Activated B cell treated with CpG ODN at 0.5 μM for 24 hours (primary cell): ENCODE data around the gene TMEM242. TPM values are rescaled to one million over a fixed set of nuclear protein-coding genes. Genes with fewer than 3 reads are reported as not detected.

Source experiments
- ATAC-seq: fragments of 200-7000 bp; cut with Tn5 transposase; one replicate; pipeline ENCODE4 v1.10.0; 2021; ENCODE audit warnings: low read depth, mild to moderate bottlenecking, moderate library complexity
- CTCF ChIA-PET: fragments of 350-600 bp; sonication (Branson Sonifier 250); formaldehyde crosslinking; loops from one replicate; lab custom pipeline; 2021; ENCODE audit warnings: antibody characterized with exemption; lab: Charles Lee
- POLR2A ChIA-PET: fragments of 350-600 bp; sonication (Branson Sonifier 250); formaldehyde crosslinking; loops from one replicate; lab custom pipeline; 2021; ENCODE audit warnings: antibody characterized with exemption; lab: Charles Lee
- DNase-seq: peaks from one replicate; pipeline ENCODE4 v3.0.0; 2022
- H3K27ac Mint-ChIP-seq: one replicate; pipeline ENCODE4 v1.8.0; 2020; ENCODE audit warnings: mixed read lengths
- H3K27me3 Mint-ChIP-seq: one replicate; pipeline ENCODE4 v1.8.0; 2021; ENCODE audit warnings: mixed read lengths
- H3K36me3 Mint-ChIP-seq: one replicate; pipeline ENCODE4 v1.8.0; 2021; ENCODE audit warnings: low read depth, mixed read lengths
- H3K4me1 Mint-ChIP-seq: one replicate; pipeline ENCODE4 v1.8.0; 2021; ENCODE audit warnings: mixed read lengths
- H3K4me3 Mint-ChIP-seq: one replicate; pipeline ENCODE4 v1.8.0; 2020; ENCODE audit warnings: mild to moderate bottlenecking, mixed read lengths
- H3K9me3 Mint-ChIP-seq: one replicate; pipeline ENCODE4 v1.8.0; 2020; ENCODE audit warnings: mixed read lengths
- intact Hi-C: fragments of 100-400 bp; cut with micrococcal nuclease; formaldehyde crosslinking; loops from one replicate; pipeline ENCODE4 v1.15.1; 2024
- total RNA-seq: library from RNA; stranded (reverse); gene quantifications from 2 replicates; pipeline ENCODE4 v1.2.3, GENCODE V29; 2022
- TF ChIP-seq, protein P1 (sequence below): fragments of 200-600 bp; IDR thresholded peaks from one replicate; pipeline ENCODE4 v1.8.0; 2022; ENCODE audit warnings: antibody characterized with exemption, mild to moderate bottlenecking

TMEM242 gene
- 16.1 and 17.6 TPM in 2 replicates for total RNA-seq

GRCh38 chr6:157323255-157323965, at the start of gene TMEM242:
Gene TMEM242 (minus strand): TSS chr6:157323519. CDS start chr6:157323499, 20 bp downstream.
- peak within 1 kb of the TSS; percentile 96 for H3K4me3 Mint-ChIP-seq
- intact Hi-C loops: loop anchor here (1.0 to 2.0 kb wide), 6 partner anchors 57 to 343 kb away; no protein-coding TSS in a partner anchor
- peaks cover 29% of the 10 kb centered on the region for H3K36me3 Mint-ChIP-seq
- peaks cover 19% of the 10 kb centered on the region for H3K4me1 Mint-ChIP-seq
- ATAC-seq: peak; percentile 94
- H3K9me3 Mint-ChIP-seq: no peaks in the 10 kb centered on the region
- POLR2A ChIA-PET: interaction anchor here (0.6 to 3.8 kb wide), 36 partner anchors 9 to 571 kb away, joined by 3 to 29 read pairs (median 4); partner anchors contain the start of gene ZDHHC14
- TF ChIP-seq, protein P1, sequence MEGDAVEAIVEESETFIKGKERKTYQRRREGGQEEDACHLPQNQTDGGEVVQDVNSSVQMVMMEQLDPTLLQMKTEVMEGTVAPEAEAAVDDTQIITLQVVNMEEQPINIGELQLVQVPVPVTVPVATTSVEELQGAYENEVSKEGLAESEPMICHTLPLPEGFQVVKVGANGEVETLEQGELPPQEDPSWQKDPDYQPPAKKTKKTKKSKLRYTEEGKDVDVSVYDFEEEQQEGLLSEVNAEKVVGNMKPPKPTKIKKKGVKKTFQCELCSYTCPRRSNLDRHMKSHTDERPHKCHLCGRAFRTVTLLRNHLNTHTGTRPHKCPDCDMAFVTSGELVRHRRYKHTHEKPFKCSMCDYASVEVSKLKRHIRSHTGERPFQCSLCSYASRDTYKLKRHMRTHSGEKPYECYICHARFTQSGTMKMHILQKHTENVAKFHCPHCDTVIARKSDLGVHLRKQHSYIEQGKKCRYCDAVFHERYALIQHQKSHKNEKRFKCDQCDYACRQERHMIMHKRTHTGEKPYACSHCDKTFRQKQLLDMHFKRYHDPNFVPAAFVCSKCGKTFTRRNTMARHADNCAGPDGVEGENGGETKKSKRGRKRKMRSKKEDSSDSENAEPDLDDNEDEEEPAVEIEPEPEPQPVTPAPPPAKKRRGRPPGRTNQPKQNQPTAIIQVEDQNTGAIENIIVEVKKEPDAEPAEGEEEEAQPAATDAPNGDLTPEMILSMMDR: no peak
- peaks cover 16% of the 10 kb centered on the region for H3K27me3 Mint-ChIP-seq
- CTCF ChIA-PET: interaction anchor here (1.1 to 3.4 kb wide), 6 partner anchors 9 to 623 kb away, joined by 3 to 17 read pairs (median 4); no protein-coding TSS in a partner anchor
- DNase-seq: peak; percentile 90
- H3K27ac Mint-ChIP-seq: peak within 1 kb of the TSS; percentile 92

DNA sequence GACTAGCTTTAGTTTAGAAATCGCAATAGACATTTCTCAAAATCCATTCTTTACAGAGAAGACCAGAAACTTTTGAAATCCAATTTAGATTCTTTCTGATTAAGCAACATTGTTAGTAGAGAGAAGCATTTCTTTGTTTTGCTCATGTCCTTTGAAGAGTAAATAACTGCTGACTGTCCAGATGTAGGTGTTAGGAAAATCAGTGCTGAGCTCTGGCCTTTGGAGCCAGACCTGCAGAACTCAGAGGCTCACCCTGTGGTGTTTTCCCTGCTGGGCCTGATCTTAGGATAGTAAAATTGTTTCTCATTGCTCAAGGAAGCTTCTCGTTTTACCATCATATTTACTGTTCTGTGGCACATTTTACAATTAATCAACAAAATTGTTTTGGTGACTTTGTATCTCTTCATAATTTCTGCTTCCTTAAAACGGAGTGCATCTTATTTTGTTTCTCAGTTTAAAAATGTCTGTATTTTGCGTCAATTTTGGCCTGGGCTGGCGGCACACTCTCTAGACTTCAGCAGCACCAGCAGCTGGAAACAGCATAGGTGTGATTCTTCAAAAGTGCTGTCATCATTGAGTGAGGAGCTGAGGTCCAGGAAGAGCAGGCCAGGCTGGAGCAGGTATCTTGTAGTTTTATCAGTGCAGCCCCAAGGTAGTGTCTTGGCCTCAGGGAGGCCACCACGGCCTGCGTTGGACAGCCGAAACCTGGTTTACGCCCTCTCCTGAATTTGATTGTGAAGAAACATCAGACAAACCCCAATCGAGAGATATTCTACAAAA, 49.4 kb upstream of the TMEM242 start:
- ATAC-seq: no peak
- H3K4me1 Mint-ChIP-seq: peaks cover 28% of the 10 kb centered on the region
- TF ChIP-seq, protein P1: no peak
- DNase-seq: no peak
- H3K27ac Mint-ChIP-seq: no peak overlapping the region
- intact Hi-C loops: no loop called here
- H3K4me3 Mint-ChIP-seq: no peak overlapping the region
- H3K36me3 Mint-ChIP-seq: no peaks in the 10 kb centered on the region
- CTCF ChIA-PET: no interaction called here
- POLR2A ChIA-PET: no interaction called here
- H3K27me3 Mint-ChIP-seq: peaks cover 23% of the 10 kb centered on the region
- no peaks in the 10 kb centered on the region for H3K9me3 Mint-ChIP-seq

DNA sequence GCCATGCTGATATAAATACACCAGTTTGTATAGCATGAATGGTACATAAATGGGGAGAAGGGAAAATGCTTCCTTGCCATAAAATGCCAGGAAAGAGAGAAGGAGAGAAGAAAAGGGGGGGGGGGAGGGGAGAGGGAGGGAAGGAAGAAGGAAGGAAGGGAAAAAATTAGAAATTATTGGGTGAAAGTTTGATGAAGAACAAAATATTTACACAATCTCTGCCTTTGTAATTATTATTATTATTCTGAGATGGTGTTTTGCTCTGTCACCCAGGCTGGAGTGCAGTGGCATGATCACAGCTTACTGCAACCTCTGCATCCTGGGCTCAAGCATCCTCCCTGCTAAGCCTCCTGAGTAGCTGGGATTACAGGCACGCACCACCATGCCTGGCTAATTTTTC, 47.4 kb upstream of the TMEM242 start:
- TF ChIP-seq, protein P1: no peak
- Mint-ChIP-seq H3K36me3 (no peaks in the 10 kb centered on the region), H3K27me3 (peaks cover 31% of the 10 kb centered on the region), H3K9me3 (no peaks in the 10 kb centered on the region), H3K27ac (no peak overlapping the region), H3K4me3 (no peak overlapping the region), H3K4me1 (peaks cover 20% of the 10 kb centered on the region)
- ChIA-PET CTCF (no interaction called here), POLR2A (interaction anchor here (0.6 to 0.7 kb wide), 3 partner anchors 11 to 178 kb away, joined by 3 to 10 read pairs (median 4); no protein-coding TSS in a partner anchor)
- ATAC-seq (no peak), DNase-seq (no peak)
- intact Hi-C loops: no loop called here

DNA sequence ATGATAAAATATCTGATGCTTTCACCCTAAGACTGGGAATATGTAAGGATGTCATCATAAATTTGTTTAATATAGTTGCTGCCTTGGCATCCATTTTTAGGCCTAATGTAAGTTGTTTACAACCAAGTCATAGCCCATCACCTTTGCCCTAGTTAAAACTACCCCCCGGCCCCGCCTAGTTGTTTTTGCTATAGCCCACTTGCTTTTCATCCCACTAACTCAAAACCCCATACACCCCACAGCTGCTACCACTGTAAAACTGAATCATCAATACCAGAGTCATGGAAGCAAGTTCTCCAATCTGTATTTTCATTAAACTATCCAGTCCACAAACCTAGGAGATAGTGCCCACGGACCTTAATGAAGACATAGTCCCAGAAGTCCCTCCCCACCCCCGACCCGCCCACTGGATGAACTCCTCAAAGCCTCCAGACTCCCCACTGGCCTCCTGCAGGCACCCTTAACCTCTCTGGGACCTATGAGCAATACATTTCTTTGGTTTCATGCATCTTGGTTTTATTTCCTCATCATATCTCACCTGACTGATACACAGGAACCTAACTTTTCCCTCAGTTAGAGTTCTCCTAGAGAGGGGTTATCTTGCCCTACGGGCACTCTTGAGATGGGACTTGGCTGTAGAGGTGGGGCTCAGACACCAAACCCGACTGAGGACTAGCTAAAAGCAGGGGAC, 45.2 kb upstream of the TMEM242 start:
- Mint-ChIP-seq H3K4me3 (no peak overlapping the region), H3K27ac (no peak overlapping the region), H3K27me3 (peaks cover 31% of the 10 kb centered on the region), H3K9me3 (no peaks in the 10 kb centered on the region), H3K36me3 (no peaks in the 10 kb centered on the region), H3K4me1 (peaks cover 20% of the 10 kb centered on the region)
- TF ChIP-seq, protein P1: no peak
- CTCF ChIA-PET: interaction anchor here (1.2 kb wide), 1 partner anchor 54 kb away, joined by 3 read pairs; no protein-coding TSS in a partner anchor
- ATAC-seq (no peak), DNase-seq (no peak)
- intact Hi-C loops: loop anchor here (1.0 kb wide), 1 partner anchor 12 kb away; no protein-coding TSS in a partner anchor
- POLR2A ChIA-PET: interaction anchor here (1.2 to 1.7 kb wide), 3 partner anchors 11 to 202 kb away, joined by 3 to 12 read pairs (median 7); partner anchors contain the start of genes TMEM242 and ZDHHC14
